SK-N-SH treated with all-trans-retinoic acid at 6 μM for 48 hours (cell line): ENCODE results near the gene PTCD3.

Experiments
- ATAC-seq: fragments of 200-7000 bp; cut with Tn5 transposase; 3 replicates; pipeline ENCODE4 v1.9.1; 2020; ENCODE audit warnings: mild to moderate bottlenecking, moderate library complexity
- ARNTL ChIP-seq: fragments of 450-650 bp; formaldehyde crosslinking; IDR thresholded peaks from 2 replicates; pipeline ENCODE4 v1.5.0; 2020; ENCODE audit warnings: low read depth, mild to moderate bottlenecking, moderate library complexity, borderline replicate concordance
- BACH2 ChIP-seq: fragments of 250-450 bp; sonication (Bioruptor Pico); IDR thresholded peaks from 2 replicates; pipeline ENCODE4 v1.9.0; 2021; ENCODE audit warnings: mild to moderate bottlenecking, borderline replicate concordance
- CSRNP3 ChIP-seq: fragments of 250-450 bp; sonication (Bioruptor Pico); IDR thresholded peaks from 2 replicates; pipeline ENCODE4 v1.5.1; 2021; ENCODE audit warnings: mild to moderate bottlenecking, moderate library complexity
- ISL1 ChIP-seq: fragments of 250-450 bp; sonication (Bioruptor Pico); IDR thresholded peaks from 2 replicates; pipeline ENCODE4 v2.1.2; 2022; ENCODE audit warnings: mild to moderate bottlenecking, moderate library complexity
- OSR1 ChIP-seq: fragments of 250-450 bp; sonication (Bioruptor Pico); IDR thresholded peaks from 2 replicates; pipeline ENCODE4 v1.8.0; 2022; ENCODE audit warnings: moderate library complexity, mild to moderate bottlenecking, inconsistent platforms
- PATZ1 ChIP-seq: fragments of 250-450 bp; sonication (Bioruptor Pico); IDR thresholded peaks from 2 replicates; pipeline ENCODE4 v1.8.0; 2020; ENCODE audit warnings: mild to moderate bottlenecking, moderate library complexity, borderline replicate concordance
- PPARA ChIP-seq: fragments of 250-450 bp; sonication (Bioruptor Pico); IDR thresholded peaks from 2 replicates; pipeline ENCODE4 v1.5.0; 2020; ENCODE audit warnings: mild to moderate bottlenecking, borderline replicate concordance
- RARB ChIP-seq: fragments of 250-450 bp; sonication (Bioruptor Pico); IDR thresholded peaks from 2 replicates; pipeline ENCODE4 v1.8.0; 2021; ENCODE audit warnings: mild to moderate bottlenecking, moderate library complexity
- TCF4 ChIP-seq: fragments of 250-450 bp; sonication (Bioruptor Pico); IDR thresholded peaks from 2 replicates; pipeline ENCODE4 v1.8.0; 2021; ENCODE audit warnings: mild to moderate bottlenecking, moderate library complexity, borderline replicate concordance
- TOX ChIP-seq: fragments of 250-450 bp; sonication (Bioruptor Pico); IDR thresholded peaks from 2 replicates; pipeline ENCODE4 v1.8.0; 2021; ENCODE audit warnings: mild to moderate bottlenecking, moderate library complexity, borderline replicate concordance
- ZC3H10 ChIP-seq: fragments of 250-450 bp; sonication (Bioruptor Pico); IDR thresholded peaks from 2 replicates; pipeline ENCODE4 v1.5.1; 2021; ENCODE audit warnings: mild to moderate bottlenecking, moderate library complexity
- ZFP3 ChIP-seq: fragments of 250-450 bp; sonication (Bioruptor Pico); IDR thresholded peaks from 2 replicates; pipeline ENCODE4 v1.5.0; 2020; ENCODE audit warnings: mild to moderate bottlenecking, moderate library complexity
- ZNF565 ChIP-seq: fragments of 450-650 bp; formaldehyde crosslinking; conservative IDR thresholded peaks from 2 replicates; pipeline ENCODE4 v1.5.0; 2020; ENCODE audit warnings: low read depth, mild to moderate bottlenecking, moderate library complexity
- ZNF70 ChIP-seq: fragments of 450-650 bp; formaldehyde crosslinking; IDR thresholded peaks from 2 replicates; pipeline ENCODE4 v1.5.0; 2020; ENCODE audit warnings: mild to moderate bottlenecking, moderate library complexity
- ZNF8 ChIP-seq: fragments of 450-650 bp; formaldehyde crosslinking; IDR thresholded peaks from 2 replicates; pipeline ENCODE4 v1.5.0; 2020; ENCODE audit warnings: mild to moderate bottlenecking, moderate library complexity
- TF ChIP-seq, protein P1 (sequence below): fragments of 250-450 bp; sonication (Bioruptor Pico); IDR thresholded peaks from 2 replicates; pipeline ENCODE4 v1.8.0; 2021; ENCODE audit warnings: low read depth, mild to moderate bottlenecking, moderate library complexity, borderline replicate concordance
- TF ChIP-seq, protein P2 (sequence below): fragments of 250-450 bp; sonication (Bioruptor Pico); IDR thresholded peaks from 2 replicates; pipeline ENCODE4 v1.5.0; 2020; ENCODE audit warnings: mild to moderate bottlenecking, moderate library complexity
- TF ChIP-seq, protein P3 (sequence below): fragments of 250-450 bp; sonication (Bioruptor Pico); IDR thresholded peaks from 2 replicates; pipeline ENCODE4 v1.5.1; 2020; ENCODE audit warnings: low read depth, mild to moderate bottlenecking, moderate library complexity

The PTCD3 gene

GRCh38 chr2:86118130-86118529 is 12.1 kb downstream of the PTCD3 start:
- TF ChIP-seq TOX (no peak), ISL1 (no peak), TCF4 (CRISPR knock-in tag) (no peak), CSRNP3 (CRISPR knock-in tag) (no peak), PPARA (CRISPR knock-in tag) (no peak), ZNF8 (no peak), ZFP3 (CRISPR knock-in tag) (no peak), PATZ1 (CRISPR knock-in tag) (no peak), ZNF565 (CRISPR knock-in tag) (no peak)
- TF ChIP-seq, protein P1, sequence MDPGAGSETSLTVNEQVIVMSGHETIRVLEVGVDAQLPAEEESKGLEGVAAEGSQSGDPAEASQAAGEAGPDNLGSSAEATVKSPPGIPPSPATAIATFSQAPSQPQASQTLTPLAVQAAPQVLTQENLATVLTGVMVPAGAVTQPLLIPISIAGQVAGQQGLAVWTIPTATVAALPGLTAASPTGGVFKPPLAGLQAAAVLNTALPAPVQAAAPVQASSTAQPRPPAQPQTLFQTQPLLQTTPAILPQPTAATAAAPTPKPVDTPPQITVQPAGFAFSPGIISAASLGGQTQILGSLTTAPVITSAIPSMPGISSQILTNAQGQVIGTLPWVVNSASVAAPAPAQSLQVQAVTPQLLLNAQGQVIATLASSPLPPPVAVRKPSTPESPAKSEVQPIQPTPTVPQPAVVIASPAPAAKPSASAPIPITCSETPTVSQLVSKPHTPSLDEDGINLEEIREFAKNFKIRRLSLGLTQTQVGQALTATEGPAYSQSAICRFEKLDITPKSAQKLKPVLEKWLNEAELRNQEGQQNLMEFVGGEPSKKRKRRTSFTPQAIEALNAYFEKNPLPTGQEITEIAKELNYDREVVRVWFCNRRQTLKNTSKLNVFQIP = no peak
- TF ChIP-seq, all 23 proteins: peak for 0
- no peak for ATAC-seq

GRCh38 chr2:86123328-86123925 is 17.4 kb downstream of the PTCD3 start:
- no peak for ATAC-seq
- TF ChIP-seq ZNF565 (CRISPR knock-in tag) = no peak
- TF ChIP-seq, protein P2, sequence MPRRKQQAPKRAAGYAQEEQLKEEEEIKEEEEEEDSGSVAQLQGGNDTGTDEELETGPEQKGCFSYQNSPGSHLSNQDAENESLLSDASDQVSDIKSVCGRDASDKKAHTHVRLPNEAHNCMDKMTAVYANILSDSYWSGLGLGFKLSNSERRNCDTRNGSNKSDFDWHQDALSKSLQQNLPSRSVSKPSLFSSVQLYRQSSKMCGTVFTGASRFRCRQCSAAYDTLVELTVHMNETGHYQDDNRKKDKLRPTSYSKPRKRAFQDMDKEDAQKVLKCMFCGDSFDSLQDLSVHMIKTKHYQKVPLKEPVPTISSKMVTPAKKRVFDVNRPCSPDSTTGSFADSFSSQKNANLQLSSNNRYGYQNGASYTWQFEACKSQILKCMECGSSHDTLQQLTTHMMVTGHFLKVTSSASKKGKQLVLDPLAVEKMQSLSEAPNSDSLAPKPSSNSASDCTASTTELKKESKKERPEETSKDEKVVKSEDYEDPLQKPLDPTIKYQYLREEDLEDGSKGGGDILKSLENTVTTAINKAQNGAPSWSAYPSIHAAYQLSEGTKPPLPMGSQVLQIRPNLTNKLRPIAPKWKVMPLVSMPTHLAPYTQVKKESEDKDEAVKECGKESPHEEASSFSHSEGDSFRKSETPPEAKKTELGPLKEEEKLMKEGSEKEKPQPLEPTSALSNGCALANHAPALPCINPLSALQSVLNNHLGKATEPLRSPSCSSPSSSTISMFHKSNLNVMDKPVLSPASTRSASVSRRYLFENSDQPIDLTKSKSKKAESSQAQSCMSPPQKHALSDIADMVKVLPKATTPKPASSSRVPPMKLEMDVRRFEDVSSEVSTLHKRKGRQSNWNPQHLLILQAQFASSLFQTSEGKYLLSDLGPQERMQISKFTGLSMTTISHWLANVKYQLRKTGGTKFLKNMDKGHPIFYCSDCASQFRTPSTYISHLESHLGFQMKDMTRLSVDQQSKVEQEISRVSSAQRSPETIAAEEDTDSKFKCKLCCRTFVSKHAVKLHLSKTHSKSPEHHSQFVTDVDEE (CRISPR knock-in tag) = no peak
- TF ChIP-seq CSRNP3 (CRISPR knock-in tag) = no peak
- no peak for TF ChIP-seq OSR1
- TF ChIP-seq, protein P3, sequence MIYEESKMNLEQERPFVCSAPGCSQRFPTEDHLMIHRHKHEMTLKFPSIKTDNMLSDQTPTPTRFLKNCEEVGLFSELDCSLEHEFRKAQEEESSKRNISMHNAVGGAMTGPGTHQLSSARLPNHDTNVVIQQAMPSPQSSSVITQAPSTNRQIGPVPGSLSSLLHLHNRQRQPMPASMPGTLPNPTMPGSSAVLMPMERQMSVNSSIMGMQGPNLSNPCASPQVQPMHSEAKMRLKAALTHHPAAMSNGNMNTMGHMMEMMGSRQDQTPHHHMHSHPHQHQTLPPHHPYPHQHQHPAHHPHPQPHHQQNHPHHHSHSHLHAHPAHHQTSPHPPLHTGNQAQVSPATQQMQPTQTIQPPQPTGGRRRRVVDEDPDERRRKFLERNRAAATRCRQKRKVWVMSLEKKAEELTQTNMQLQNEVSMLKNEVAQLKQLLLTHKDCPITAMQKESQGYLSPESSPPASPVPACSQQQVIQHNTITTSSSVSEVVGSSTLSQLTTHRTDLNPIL (CRISPR knock-in tag) = no peak
- no peak for TF ChIP-seq ARNTL
- TF ChIP-seq, protein P1 = no peak
- no peak for TF ChIP-seq ZNF70 (CRISPR knock-in tag)
- TF ChIP-seq BACH2 = no peak
- TF ChIP-seq ZC3H10 (CRISPR knock-in tag) = no peak
- no peak for TF ChIP-seq ZFP3 (CRISPR knock-in tag)
- TF ChIP-seq RARB (CRISPR knock-in tag) = no peak
